DMS53 treated with DMSO at 0.1 percent for 48 hours (cell line): ENCODE results near the gene SLC12A5.

Experiments used
- DNase-seq: peaks from one replicate; lab custom pipeline; 2025; ENCODE audit not compliant: unreplicated experiment; lab: John Stamatoyannopoulos, UW

Gene SLC12A5

GRCh38 chr20:46006022-46006705 is 22.9 kb upstream of the SLC12A5 start:
- no peak for DNase-seq

- DNase-seq = no peak
Observed at GRCh38 chr20:46006964-46007363, 22.1 kb upstream of the SLC12A5 start.

GRCh38 chr20:46007671-46008070 is 21.3 kb upstream of the SLC12A5 start:
- no peak for DNase-seq

- no peak for DNase-seq
Observed at GRCh38 chr20:46009816-46010215, 19.2 kb upstream of the SLC12A5 start.

- DNase-seq = no peak
Observed at GRCh38 chr20:46010491-46011391, 18.3 kb upstream of the SLC12A5 start.

- no peak for DNase-seq
Observed at GRCh38 chr20:46011631-46012482, 17.2 kb upstream of the SLC12A5 start.

- DNase-seq = no peak
Observed at GRCh38 chr20:46012921-46013320, 16.1 kb upstream of the SLC12A5 start.

- no peak for DNase-seq
Observed at GRCh38 chr20:46013322-46013828, 15.6 kb upstream of the SLC12A5 start.

- peak; percentile 68 for DNase-seq
Observed at GRCh38 chr20:46013829-46014516, 15.0 kb upstream of the SLC12A5 start.

GRCh38 chr20:46014517-46015396 is 14.3 kb upstream of the SLC12A5 start:
- DNase-seq = no peak

- no peak for DNase-seq
Observed at GRCh38 chr20:46017272-46017671, 11.7 kb upstream of the SLC12A5 start.

- DNase-seq = no peak
Observed at GRCh38 chr20:46018112-46018511, 10.9 kb upstream of the SLC12A5 start.

- DNase-seq = no peak
Observed at GRCh38 chr20:46018611-46019010, 10.4 kb upstream of the SLC12A5 start.

GRCh38 chr20:46020555-46020954 is 8.5 kb upstream of the SLC12A5 start:
- no peak for DNase-seq

- DNase-seq = peak; percentile 38
Observed at GRCh38 chr20:46021361-46022359, 7.4 kb upstream of the SLC12A5 start.

- peak; percentile 68 for DNase-seq
Observed at GRCh38 chr20:46022411-46023147, 6.4 kb upstream of the SLC12A5 start.

- no peak for DNase-seq
Observed at GRCh38 chr20:46023148-46023484, 5.9 kb upstream of the SLC12A5 start.

GRCh38 chr20:46023999-46024398 is 5.0 kb upstream of the SLC12A5 start:
- DNase-seq = no peak
